Stimulated activated effector memory CD8-positive, alpha-beta T cell treated with anti-CD3 and anti-CD28 coated beads, Interleukin-12 subunit alpha, Interleukin-12 subunit beta, amount 100 ng/mL, for 72 hours (primary cell): Measurements from ENCODE around the gene SLC35F3.

Experiments
- ATAC-seq: fragments of 150-1000 bp; cut with Tn5 transposase; 2 replicates; pipeline ENCODE4 v1.10.0; 2021
- DNase-seq, 2 donors: peaks; one replicate each; pipeline ENCODE4 v3.0.0; 2021 to 2022; ENCODE audit warnings: low spot score in 2 of 2
- H3K27ac Mint-ChIP-seq: one replicate; pipeline ENCODE4 v1.8.0; 2022; ENCODE audit warnings: mild to moderate bottlenecking, mixed read lengths
- H3K36me3 Mint-ChIP-seq: one replicate; pipeline ENCODE4 v1.8.0; 2022; ENCODE audit warnings: mild to moderate bottlenecking, mixed read lengths
- H3K4me1 Mint-ChIP-seq: one replicate; pipeline ENCODE4 v1.8.0; 2022; ENCODE audit warnings: mixed read lengths
- H3K4me3 Mint-ChIP-seq: one replicate; pipeline ENCODE4 v1.8.0; 2022; ENCODE audit warnings: mild to moderate bottlenecking, mixed read lengths
- H3K9me3 Mint-ChIP-seq: one replicate; pipeline ENCODE4 v1.8.0; 2022; ENCODE audit warnings: mixed read lengths

SLC35F3 gene

DNA sequence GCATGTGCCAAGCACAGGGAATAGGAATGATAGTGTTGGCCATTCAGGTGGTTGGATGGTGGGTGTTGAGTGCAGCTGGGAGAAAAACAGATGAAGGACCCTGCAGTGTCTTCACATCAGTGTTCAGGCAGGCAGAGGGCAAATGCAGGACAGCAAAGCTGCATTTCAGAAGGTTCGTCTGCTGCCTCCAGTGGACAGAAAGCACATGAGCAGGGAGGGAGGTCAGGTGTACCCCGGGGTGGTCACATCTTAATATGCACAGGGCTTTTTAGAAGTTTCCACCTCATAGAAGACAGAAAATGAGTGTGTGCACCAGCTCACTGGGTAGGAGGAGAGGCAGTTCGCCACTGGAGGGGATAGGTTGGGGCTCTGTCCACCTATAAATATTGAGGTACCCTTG, 184.9 kb downstream of the SLC35F3 start:
- no peak for ATAC-seq
- no peak for DNase-seq
- H3K27ac Mint-ChIP-seq: no peak overlapping the region
- no peaks in the 10 kb centered on the region for H3K9me3 Mint-ChIP-seq
- no peaks in the 10 kb centered on the region for H3K36me3 Mint-ChIP-seq
- H3K4me3 Mint-ChIP-seq: no peak overlapping the region
- H3K4me1 Mint-ChIP-seq: no peaks in the 10 kb centered on the region

DNA sequence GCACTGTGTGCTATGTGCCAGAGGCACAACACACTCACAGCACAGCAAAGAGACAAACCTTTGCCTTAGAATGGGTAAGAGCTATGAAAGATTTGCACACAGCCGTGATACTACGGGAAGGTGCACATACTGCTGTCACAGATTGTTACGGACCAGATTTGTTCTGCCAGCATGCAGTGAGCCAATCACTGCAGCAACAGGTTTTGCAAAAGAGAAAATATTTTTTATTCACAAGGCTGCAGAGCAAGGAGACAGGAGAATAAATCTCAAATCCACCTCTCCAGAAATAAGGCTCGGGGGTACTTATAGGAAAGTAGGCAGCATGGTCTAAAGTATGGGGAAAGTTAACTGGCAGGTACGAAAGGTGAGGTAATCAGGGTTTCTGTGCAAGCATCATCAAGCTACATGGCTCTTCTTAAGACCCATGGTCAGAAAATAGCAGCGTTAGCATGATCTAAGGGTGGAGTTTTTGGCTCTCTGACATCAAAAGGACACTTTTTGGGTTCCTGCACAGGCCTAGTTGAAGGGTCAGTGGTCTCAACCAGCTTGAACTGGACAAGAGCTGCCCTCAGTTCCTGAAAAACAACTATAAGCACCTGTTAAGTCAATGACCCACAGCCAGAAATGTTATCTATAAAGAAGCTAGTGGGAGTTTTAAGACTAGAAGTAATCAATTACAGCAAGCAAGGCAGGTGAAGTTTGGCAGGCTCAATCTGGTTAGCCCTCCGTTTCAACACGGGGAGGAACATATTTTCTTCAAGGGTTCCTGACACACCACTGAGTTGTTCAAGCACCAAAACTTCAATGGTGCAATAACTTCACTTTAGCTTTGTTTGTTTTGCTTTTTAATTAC, 186.0 kb downstream of the SLC35F3 start:
- Mint-ChIP-seq H3K36me3 (no peaks in the 10 kb centered on the region), H3K4me1 (no peaks in the 10 kb centered on the region), H3K4me3 (no peak overlapping the region), H3K27ac (no peak overlapping the region), H3K9me3 (no peaks in the 10 kb centered on the region)
- DNase-seq (no peak), ATAC-seq (no peak)

- Mint-ChIP-seq H3K9me3 (no peaks in the 10 kb centered on the region), H3K36me3 (no peaks in the 10 kb centered on the region), H3K4me3 (no peak overlapping the region), H3K4me1 (no peaks in the 10 kb centered on the region), H3K27ac (no peak overlapping the region)
- DNase-seq (no peak), ATAC-seq (no peak)
Measured at GRCh38 chr1:234091065-234091401, 186.6 kb downstream of the SLC35F3 start.

DNA sequence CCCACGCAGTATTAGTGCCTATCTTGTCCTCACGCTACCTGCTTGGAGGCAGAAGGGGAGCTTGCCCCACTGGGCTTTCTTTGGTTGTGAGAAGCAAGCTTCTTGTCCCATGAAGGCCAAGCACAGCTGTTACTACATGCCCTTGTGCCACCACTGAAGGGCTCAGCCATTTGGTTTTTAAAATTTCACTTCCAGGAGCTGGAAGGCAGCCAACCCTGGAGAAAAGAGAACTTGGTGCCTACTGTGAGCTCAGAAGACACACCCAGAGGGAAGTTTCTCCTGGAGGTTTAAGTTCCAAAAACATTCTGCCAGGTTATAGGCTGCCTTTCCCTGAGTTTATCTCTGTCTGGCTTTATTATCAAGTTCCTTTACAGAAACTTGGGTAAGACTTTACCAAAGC, 187.4 kb downstream of the SLC35F3 start:
- ATAC-seq: no peak
- H3K4me3 Mint-ChIP-seq: no peak overlapping the region
- H3K4me1 Mint-ChIP-seq: no peaks in the 10 kb centered on the region
- no peak for DNase-seq
- no peaks in the 10 kb centered on the region for H3K9me3 Mint-ChIP-seq
- H3K27ac Mint-ChIP-seq: no peak overlapping the region
- H3K36me3 Mint-ChIP-seq: no peaks in the 10 kb centered on the region

GRCh38 chr1:234093107-234093506, 188.6 kb downstream of the SLC35F3 start:
- DNase-seq: no peak
- no peak overlapping the region for H3K27ac Mint-ChIP-seq
- no peaks in the 10 kb centered on the region for H3K4me1 Mint-ChIP-seq
- H3K36me3 Mint-ChIP-seq: no peaks in the 10 kb centered on the region
- ATAC-seq: no peak
- no peak overlapping the region for H3K4me3 Mint-ChIP-seq
- H3K9me3 Mint-ChIP-seq: no peaks in the 10 kb centered on the region

- no peak overlapping the region for H3K27ac Mint-ChIP-seq
- DNase-seq (no peak), ATAC-seq (peak; percentile 13)
- no peak overlapping the region for H3K4me3 Mint-ChIP-seq
- no peaks in the 10 kb centered on the region for H3K9me3 Mint-ChIP-seq
- H3K4me1 Mint-ChIP-seq: no peaks in the 10 kb centered on the region
- H3K36me3 Mint-ChIP-seq: no peaks in the 10 kb centered on the region
Measured at GRCh38 chr1:234093741-234094140, 189.3 kb downstream of the SLC35F3 start.

- ATAC-seq (no peak), DNase-seq (no peak)
- Mint-ChIP-seq H3K4me3 (no peak overlapping the region), H3K4me1 (no peaks in the 10 kb centered on the region), H3K9me3 (no peaks in the 10 kb centered on the region), H3K36me3 (no peaks in the 10 kb centered on the region), H3K27ac (no peak overlapping the region)
Measured at GRCh38 chr1:234094172-234094571, 189.7 kb downstream of the SLC35F3 start.

GRCh38 chr1:234096161-234096770, 191.8 kb downstream of the SLC35F3 start:
- Mint-ChIP-seq H3K4me1 (no peaks in the 10 kb centered on the region), H3K9me3 (no peaks in the 10 kb centered on the region), H3K27ac (no peak overlapping the region), H3K4me3 (no peak overlapping the region), H3K36me3 (no peaks in the 10 kb centered on the region)
- ATAC-seq (no peak), DNase-seq (no peak)

DNA sequence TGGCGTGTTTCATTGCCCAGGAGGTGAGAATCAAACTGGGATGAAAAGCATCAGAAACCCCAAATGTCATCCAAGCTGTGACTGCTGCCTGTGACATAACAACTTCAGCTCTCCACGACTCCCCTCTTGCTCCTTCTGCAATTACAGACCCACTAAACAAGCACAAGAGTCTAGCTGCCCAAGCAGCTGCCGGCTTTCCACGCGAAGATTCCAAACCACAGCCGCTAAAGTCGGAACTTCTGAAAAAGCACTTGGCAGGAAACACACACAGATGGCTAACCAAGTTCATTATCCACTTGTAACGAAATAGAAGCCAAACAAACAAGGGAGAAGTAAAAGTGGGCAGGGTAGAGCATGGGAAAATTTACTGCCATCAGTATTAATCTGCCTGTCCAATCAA, 198.1 kb downstream of the SLC35F3 start:
- H3K4me3 Mint-ChIP-seq: no peak overlapping the region
- H3K4me1 Mint-ChIP-seq: no peaks in the 10 kb centered on the region
- H3K36me3 Mint-ChIP-seq: no peaks in the 10 kb centered on the region
- H3K9me3 Mint-ChIP-seq: no peaks in the 10 kb centered on the region
- no peak for ATAC-seq
- DNase-seq: no peak
- H3K27ac Mint-ChIP-seq: no peak overlapping the region

DNA sequence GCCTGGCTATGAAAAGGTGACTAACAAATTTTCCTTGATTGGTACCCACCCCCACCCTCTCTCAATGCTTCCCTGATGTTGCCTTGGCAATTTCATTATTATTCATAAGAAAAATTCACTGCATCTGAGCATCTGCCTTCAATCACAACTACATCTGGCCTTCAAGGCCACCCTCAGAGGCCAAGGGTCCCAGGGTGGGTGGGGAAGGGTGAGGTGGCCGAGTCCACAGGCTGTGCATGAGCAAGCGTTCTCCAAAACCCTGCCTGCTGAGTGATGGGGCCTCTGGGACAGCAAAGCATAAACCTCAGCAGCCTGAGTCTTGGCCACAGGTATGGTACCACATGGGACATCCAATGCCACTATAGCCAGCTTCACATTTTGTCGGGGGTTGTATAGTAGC, 198.7 kb downstream of the SLC35F3 start:
- Mint-ChIP-seq H3K27ac (no peak overlapping the region), H3K9me3 (no peaks in the 10 kb centered on the region), H3K4me3 (no peak overlapping the region), H3K36me3 (no peaks in the 10 kb centered on the region), H3K4me1 (no peaks in the 10 kb centered on the region)
- ATAC-seq: no peak
- no peak for DNase-seq

DNA sequence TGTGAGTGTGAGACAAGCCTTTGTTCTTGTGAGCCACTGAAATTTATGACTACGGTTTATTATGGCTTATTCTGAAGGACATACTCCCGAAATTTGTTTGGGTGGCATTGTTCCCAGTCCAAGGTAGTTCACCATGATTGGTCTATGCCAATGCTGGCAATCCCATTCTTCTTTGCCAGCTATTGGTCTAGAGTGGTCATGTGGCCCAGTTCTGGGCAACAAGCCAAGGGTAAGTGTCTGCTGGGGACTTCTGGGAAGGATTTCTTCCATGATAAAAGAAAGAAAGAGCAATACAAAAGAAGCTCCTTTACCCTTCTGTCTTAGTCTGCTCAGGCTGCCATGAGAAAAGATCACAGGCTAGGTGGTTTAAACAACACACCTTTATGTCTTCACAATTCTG, 201.6 kb downstream of the SLC35F3 start:
- H3K27ac Mint-ChIP-seq: no peak overlapping the region

DNA sequence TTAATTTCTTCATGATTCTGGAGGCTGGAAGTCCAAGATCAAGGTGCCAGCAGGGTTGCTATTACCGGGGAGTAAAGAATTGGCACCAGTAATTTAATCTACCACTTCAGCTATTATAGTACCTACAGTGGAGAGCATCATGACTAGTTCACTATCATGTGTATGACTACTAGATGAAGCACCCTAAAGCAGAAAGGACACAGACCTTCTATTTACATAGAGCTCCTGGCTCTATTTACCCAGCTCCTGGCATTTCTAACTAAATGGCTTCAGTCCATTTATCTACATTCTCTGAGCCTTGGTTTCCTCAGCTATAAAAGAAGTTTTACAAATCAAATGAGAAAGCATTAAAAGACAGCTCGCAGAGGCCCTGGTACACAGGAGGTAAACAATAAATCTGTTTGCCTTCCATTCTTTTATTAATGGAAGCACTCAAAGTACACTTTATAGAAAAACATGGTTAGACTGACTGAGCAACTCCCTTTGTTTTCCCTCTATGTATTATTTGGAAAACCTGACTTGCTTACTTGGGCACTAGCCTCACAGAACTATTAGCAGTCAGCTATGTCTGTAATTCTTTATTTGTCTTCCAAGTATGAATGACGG, 203.0 kb downstream of the SLC35F3 start:
- ATAC-seq (no peak), DNase-seq (no peak)
- H3K4me3 Mint-ChIP-seq: no peak overlapping the region
- H3K4me1 Mint-ChIP-seq: no peaks in the 10 kb centered on the region
- H3K27ac Mint-ChIP-seq: no peak overlapping the region
- no peaks in the 10 kb centered on the region for H3K9me3 Mint-ChIP-seq
- no peaks in the 10 kb centered on the region for H3K36me3 Mint-ChIP-seq

More for the DNA sequence above, 201.6 kb downstream of the SLC35F3 start:
- Mint-ChIP-seq H3K4me1 (no peaks in the 10 kb centered on the region), H3K36me3 (no peaks in the 10 kb centered on the region), H3K4me3 (no peak overlapping the region), H3K9me3 (no peaks in the 10 kb centered on the region)
- no peak for DNase-seq
- ATAC-seq: no peak

DNA sequence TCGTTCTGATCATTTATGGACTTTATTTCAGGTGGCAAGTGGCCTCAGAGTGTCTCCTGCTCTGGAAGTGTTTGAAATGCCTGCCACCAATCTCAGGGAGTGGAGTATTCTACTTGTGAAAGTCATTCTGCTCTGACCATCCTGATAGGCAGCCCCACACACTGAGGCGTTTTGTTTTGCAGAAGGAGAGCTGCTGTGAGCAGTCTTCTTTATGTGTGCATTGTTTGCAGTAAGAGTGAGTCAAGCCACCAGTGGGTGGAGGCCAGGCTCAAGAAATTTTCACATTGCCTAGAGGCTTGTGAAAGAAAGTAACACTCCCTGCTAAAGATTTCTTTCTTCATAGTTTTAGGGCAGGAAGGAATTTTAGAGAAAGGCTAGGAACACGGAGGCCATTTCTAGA, 204.4 kb downstream of the SLC35F3 start:
- Mint-ChIP-seq H3K36me3 (no peaks in the 10 kb centered on the region), H3K27ac (no peak overlapping the region), H3K4me3 (no peak overlapping the region), H3K4me1 (no peaks in the 10 kb centered on the region), H3K9me3 (no peaks in the 10 kb centered on the region)
- ATAC-seq: no peak
- DNase-seq: no peak

- DNase-seq (no peak), ATAC-seq (no peak)
- Mint-ChIP-seq H3K27ac (no peak overlapping the region), H3K36me3 (no peaks in the 10 kb centered on the region), H3K9me3 (no peaks in the 10 kb centered on the region), H3K4me1 (peaks cover 5% of the 10 kb centered on the region), H3K4me3 (no peak overlapping the region)
Measured at GRCh38 chr1:234109840-234110239, 205.4 kb downstream of the SLC35F3 start.

DNA sequence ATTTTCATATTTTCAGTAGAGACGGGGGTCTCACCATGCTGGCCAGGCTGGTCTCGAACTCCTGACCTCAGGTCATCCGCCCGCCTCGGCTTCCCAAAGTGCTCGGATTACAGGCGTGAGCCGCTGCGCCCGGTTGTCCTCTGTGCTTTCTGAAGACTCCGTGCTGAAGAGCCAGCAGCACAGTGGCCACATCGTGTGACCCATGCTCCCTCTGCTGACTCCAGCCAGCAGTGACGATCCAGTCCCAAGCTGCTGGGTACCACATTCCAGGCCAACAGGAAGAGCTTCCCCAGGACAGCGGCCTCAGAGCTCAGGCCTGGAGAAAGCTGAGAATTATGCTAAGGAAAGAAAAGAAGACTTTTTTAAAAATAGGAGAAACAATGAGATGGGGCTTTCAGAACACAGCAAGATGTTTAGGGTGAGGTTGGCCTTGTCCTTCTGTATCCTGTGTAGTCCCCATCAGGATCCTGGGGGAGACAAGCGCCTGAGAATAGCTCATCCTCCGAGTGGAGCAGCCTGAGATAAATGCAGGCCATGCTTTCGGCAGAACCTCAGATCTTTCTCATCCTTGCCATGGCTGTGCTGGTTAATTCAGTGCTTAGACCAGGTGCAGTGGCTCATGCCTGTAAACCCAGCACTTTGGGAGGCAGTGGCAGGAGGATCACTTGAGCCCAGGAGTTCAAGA, 207.1 kb downstream of the SLC35F3 start:
- ATAC-seq (no peak), DNase-seq (no peak)
- Mint-ChIP-seq H3K4me3 (no peak overlapping the region), H3K27ac (no peak overlapping the region), H3K9me3 (no peaks in the 10 kb centered on the region), H3K4me1 (peaks cover 8% of the 10 kb centered on the region), H3K36me3 (no peaks in the 10 kb centered on the region)
